AG04450 (cell line): Measurements from ENCODE around the gene PDGFRA. TPM values are rescaled to one million over a fixed set of nuclear protein-coding genes. Genes with fewer than 3 reads are reported as not detected.

ENCODE experiments used
- CTCF ChIA-PET: fragments of 300-600, 350-600 bp; formaldehyde crosslinking; extraction: SDS; loops from one replicate; lab custom pipeline; 2022; ENCODE audit warnings: antibody characterized with exemption, inconsistent platforms; lab: Charles Lee
- POLR2A ChIA-PET: fragments of 350-600 bp; formaldehyde crosslinking; extraction: SDS; loops from one replicate; lab custom pipeline; 2021; ENCODE audit warnings: antibody characterized with exemption, inconsistent platforms; lab: Yijun Ruan, JAX
- DNase-seq: peaks from one replicate; pipeline ENCODE4 v3.0.0-alpha.2; 2011; ENCODE audit warnings: low read depth, low spot score
- H3K27ac ChIP-seq: one replicate; pipeline ENCODE4 v1.5.1; 2012; ENCODE audit warnings: low read depth, low read length, control low read depth
- H3K27me3 ChIP-seq: one replicate; pipeline ENCODE4 v1.6.0; 2012; ENCODE audit warnings: low read length; ENCODE audit not compliant: control insufficient read depth, insufficient read depth
- H3K4me3 ChIP-seq: 2 replicates; pipeline ENCODE4 v1.5.1; 2011; ENCODE audit warnings: mild to moderate bottlenecking, low read depth, low read length, control low read depth
- H3K9me3 ChIP-seq: 2 replicates; pipeline ENCODE4 v1.5.1; 2012; ENCODE audit warnings: low read length; ENCODE audit not compliant: control insufficient read depth, insufficient read depth
- polyA plus RNA-seq: library from polyadenylated mRNA; depleted of rRNA; stranded (reverse); fragments of >200 nt; gene quantifications from 2 replicates; pipeline ENCODE4 v1.2.3, GENCODE V29; 2011
- TF ChIP-seq, protein P1 (sequence below): IDR thresholded peaks from 2 replicates; pipeline ENCODE4 v1.5.1; 2011; ENCODE audit warnings: low read depth, low read length, control low read depth, inconsistent platforms

The PDGFRA gene
- polyA plus RNA-seq, 1 experiment = 464 TPM

DNA sequence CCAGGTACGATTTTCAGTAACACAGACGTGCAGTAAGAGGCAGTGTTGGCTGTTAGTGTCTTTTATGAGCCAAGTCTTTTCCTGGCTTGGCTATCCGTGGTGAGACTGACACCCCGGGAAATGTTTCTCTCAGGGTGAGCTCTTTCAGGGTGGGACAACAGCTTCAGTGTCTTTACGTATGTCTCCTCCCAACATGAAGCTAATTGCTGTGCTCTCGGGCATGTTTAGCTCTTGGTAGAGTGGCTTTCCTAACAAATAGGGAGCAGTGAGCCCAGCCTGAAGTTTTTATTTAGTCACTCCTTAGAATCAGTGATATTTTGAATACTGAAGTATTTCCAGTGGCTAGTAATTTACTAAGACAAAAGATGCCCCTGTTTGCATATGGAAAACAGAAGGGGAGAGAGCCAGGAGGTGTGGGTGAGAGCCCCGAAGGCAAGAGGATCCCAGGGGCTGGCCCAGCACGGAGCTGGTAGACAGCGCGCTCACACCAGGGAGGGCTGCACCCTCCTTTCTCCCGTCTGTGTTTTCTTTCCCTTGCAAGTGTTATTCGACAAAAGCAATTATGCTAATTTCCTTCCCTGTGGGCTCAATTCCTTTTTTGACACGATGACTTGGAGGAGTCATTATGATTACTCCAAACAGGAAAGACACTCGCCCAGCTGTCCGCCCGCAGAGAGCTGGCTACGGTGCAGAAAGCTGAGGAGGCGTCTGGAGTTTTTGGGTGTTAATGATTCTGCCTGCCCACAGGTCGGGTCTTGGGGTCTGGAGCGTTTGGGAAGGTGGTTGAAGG, 47.7 kb downstream of the PDGFRA start:
- no peak for DNase-seq
- CTCF ChIA-PET = interaction anchor here (0.9 to 1.6 kb wide), 4 partner anchors 42 to 369 kb away, joined by 3 to 5 read pairs (median 3); no protein-coding TSS in a partner anchor
- POLR2A ChIA-PET = no interaction called here
- H3K4me3 ChIP-seq = no peak overlapping the region
- no peaks in the 10 kb centered on the region for H3K27me3 ChIP-seq
- TF ChIP-seq, protein P1, sequence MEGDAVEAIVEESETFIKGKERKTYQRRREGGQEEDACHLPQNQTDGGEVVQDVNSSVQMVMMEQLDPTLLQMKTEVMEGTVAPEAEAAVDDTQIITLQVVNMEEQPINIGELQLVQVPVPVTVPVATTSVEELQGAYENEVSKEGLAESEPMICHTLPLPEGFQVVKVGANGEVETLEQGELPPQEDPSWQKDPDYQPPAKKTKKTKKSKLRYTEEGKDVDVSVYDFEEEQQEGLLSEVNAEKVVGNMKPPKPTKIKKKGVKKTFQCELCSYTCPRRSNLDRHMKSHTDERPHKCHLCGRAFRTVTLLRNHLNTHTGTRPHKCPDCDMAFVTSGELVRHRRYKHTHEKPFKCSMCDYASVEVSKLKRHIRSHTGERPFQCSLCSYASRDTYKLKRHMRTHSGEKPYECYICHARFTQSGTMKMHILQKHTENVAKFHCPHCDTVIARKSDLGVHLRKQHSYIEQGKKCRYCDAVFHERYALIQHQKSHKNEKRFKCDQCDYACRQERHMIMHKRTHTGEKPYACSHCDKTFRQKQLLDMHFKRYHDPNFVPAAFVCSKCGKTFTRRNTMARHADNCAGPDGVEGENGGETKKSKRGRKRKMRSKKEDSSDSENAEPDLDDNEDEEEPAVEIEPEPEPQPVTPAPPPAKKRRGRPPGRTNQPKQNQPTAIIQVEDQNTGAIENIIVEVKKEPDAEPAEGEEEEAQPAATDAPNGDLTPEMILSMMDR = no peak
- H3K9me3 ChIP-seq = no peaks in the 10 kb centered on the region
- H3K27ac ChIP-seq = peak overlapping the region; percentile 59

DNA sequence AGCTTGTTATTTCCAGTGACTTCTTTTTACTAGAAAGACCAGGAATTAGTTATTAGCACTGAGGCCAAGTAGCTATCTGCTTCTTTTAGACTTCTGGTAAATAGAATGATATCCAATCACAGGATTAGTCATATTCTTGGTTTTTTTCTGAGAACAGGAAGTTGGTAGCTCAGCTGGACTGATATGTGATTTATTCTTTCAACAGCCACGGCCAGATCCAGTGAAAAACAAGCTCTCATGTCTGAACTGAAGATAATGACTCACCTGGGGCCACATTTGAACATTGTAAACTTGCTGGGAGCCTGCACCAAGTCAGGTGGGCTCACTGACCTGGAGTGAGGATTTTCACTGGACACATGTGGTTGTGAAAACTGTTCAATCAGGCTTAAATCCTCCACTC, 48.6 kb downstream of the PDGFRA start:
- CTCF ChIA-PET = interaction anchor here (0.6 to 1.6 kb wide), 5 partner anchors 41 to 571 kb away, joined by 3 to 8 read pairs (median 5); no protein-coding TSS in a partner anchor
- POLR2A ChIA-PET = no interaction called here

DNA sequence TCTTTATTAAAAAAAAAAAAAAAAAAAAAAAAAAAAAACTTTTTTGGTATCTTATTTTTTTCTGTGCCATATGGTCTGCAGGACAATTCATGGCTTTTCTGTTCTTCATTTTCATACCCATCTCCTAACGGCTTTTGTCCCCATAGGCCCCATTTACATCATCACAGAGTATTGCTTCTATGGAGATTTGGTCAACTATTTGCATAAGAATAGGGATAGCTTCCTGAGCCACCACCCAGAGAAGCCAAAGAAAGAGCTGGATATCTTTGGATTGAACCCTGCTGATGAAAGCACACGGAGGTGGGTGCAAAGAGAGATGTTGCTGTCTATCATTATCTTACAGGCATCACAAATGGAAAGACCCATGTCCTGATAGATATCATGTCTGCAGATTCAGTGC, 49.1 kb downstream of the PDGFRA start:
- TF ChIP-seq, protein P1 = no peak
- POLR2A ChIA-PET = no interaction called here
- H3K4me3 ChIP-seq = no peak overlapping the region
- DNase-seq = no peak
- peaks cover under 1% of the 10 kb centered on the region for H3K9me3 ChIP-seq
- H3K27me3 ChIP-seq = no peaks in the 10 kb centered on the region
- CTCF ChIA-PET = interaction anchor here (0.6 to 1.6 kb wide), 5 partner anchors 40 to 572 kb away, joined by 3 to 8 read pairs (median 5); no protein-coding TSS in a partner anchor
- peak overlapping the region; percentile 71 for H3K27ac ChIP-seq

More for the DNA sequence above, 48.6 kb downstream of the PDGFRA start:
- no peaks in the 10 kb centered on the region for H3K9me3 ChIP-seq
- no peaks in the 10 kb centered on the region for H3K27me3 ChIP-seq
- peak overlapping the region; percentile 71 for H3K27ac ChIP-seq
- TF ChIP-seq, protein P1 = no peak
- DNase-seq = peak; percentile 34
- no peak overlapping the region for H3K4me3 ChIP-seq

DNA sequence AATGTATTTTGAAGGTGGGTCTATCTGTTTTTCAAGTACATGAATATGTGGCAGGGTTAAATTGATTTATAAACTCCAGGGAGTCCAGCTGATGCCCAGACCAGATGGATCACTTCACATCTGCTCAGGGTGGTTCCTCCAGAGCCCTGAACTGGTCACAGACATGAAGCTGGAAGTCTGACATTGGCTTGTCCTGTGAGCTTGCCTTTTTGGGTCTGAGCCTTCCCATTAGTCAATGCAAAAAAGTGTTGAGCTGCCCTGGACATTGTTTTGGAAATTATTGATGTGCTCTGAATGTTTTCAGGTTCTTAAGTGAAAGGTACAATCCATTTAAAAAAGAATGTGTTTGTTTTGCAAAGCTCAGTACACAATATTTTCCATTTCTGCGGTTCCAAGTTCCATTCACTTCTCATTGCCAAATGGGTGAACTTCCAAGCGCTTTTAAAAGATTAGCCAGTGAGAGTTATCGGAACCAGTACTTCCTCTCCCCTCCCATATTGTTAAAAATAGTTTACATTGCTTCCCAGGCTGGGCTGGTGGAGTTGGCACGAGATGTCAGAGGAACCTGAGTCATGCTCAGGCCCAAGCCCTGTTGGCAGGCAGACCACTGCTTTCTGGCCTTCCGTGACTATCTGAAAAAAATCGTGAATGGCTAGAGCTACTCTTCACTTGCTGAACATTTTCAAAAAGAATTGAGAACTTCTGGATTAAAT, 52.1 kb downstream of the PDGFRA start:
- CTCF ChIA-PET = interaction anchor here (1.5 kb wide), 1 partner anchor 351 kb away, joined by 3 read pairs; no protein-coding TSS in a partner anchor
- TF ChIP-seq, protein P1 = no peak

More for the DNA sequence above, 52.1 kb downstream of the PDGFRA start:
- POLR2A ChIA-PET = interaction anchor here (0.5 to 0.7 kb wide), 2 partner anchors 9 to 12 kb away, joined by 3 to 5 read pairs; no protein-coding TSS in a partner anchor
- H3K27me3 ChIP-seq = no peaks in the 10 kb centered on the region
- no peak overlapping the region for H3K4me3 ChIP-seq
- DNase-seq = peak; percentile 82
- H3K27ac ChIP-seq = peak overlapping the region; percentile 88
- peaks cover 3% of the 10 kb centered on the region for H3K9me3 ChIP-seq
